ENCODE data around the gene POU2F1.

Gene POU2F1

GRCh38 chr1:167442142-167442848 lies 221.6 kb downstream of the POU2F1 start:
- Histone ChIP-seq H2BK12ac (ENCODE audit: low read length in 2 of 2) (no peak overlapping the region), H3K9ac (ENCODE audit: low read length) (no peak overlapping the region), H3K4me2 (ENCODE audit: low read length, poor library complexity, severe bottlenecking) (no peak overlapping the region), H3K4ac (ENCODE audit: low read depth in 1 of 2, low read length in 2 of 2) (no peak overlapping the region), H3K9me3 (ENCODE audit: control insufficient read depth, low read length) (no peaks in the 10 kb centered on the region), H3K27me3 (ENCODE audit: control insufficient read depth in 1 of 2, insufficient read depth in 1 of 2, low read length in 2 of 2) (peaks cover 37 to 61% of the 10 kb centered on the region in 2 experiments), H2BK5ac (ENCODE audit: low read depth, low read length, poor library complexity, severe bottlenecking) (no peak overlapping the region), H3K36me3 (ENCODE audit: control insufficient read depth in 1 of 2, insufficient read depth in 2 of 2, low read depth in 1 of 2, low read length in 2 of 2) (no peaks in the 10 kb centered on the region), H3K4me1 (ENCODE audit: control insufficient read depth, insufficient read depth, low read depth, low read length) (peaks cover 8% of the 10 kb centered on the region), H3K14ac (ENCODE audit: low read length in 2 of 2) (no peak overlapping the region), H3K18ac (ENCODE audit: low read depth in 1 of 2, low read length in 2 of 2) (no peak overlapping the region), H3K27ac (ENCODE audit: low read length, poor library complexity, severe bottlenecking) (no peak overlapping the region), H3K23ac (ENCODE audit: low read length in 2 of 2) (no peak overlapping the region), H2AFZ (ENCODE audit: low read depth, low read length) (no peak overlapping the region), H4K8ac (ENCODE audit: low read length) (no peak overlapping the region), H2BK120ac (ENCODE audit: low read depth, low read length) (no peak overlapping the region), H4K91ac (ENCODE audit: low read length) (no peak overlapping the region), H2BK15ac (ENCODE audit: low read depth, poor library complexity, severe bottlenecking) (no peak overlapping the region), H2AK5ac (ENCODE audit: low read length, severe bottlenecking) (no peak overlapping the region), H3K4me3 (ENCODE audit: insufficient read depth in 1 of 2, low read depth in 1 of 2, low read length in 2 of 2) (no peak overlapping the region), H3K79me1 (replicated peaks; ENCODE audit: low read length, poor library complexity, severe bottlenecking) (no peaks in the 10 kb centered on the region)
- DNase-seq, result peak; percentile 75
- WGBS, result 59% methylated on average over 10 of the region's 12 CpGs

- Histone ChIP-seq H3K18ac (ENCODE audit: low read depth in 1 of 2, low read length in 2 of 2) (no peak overlapping the region), H2BK15ac (ENCODE audit: low read depth, poor library complexity, severe bottlenecking) (no peak overlapping the region), H3K9ac (ENCODE audit: low read length) (no peak overlapping the region), H3K4me2 (ENCODE audit: low read length, poor library complexity, severe bottlenecking) (no peak overlapping the region), H3K9me3 (ENCODE audit: control insufficient read depth, low read length) (no peaks in the 10 kb centered on the region), H2AK5ac (ENCODE audit: low read length, severe bottlenecking) (no peak overlapping the region), H2BK120ac (ENCODE audit: low read depth, low read length) (no peak overlapping the region), H4K91ac (ENCODE audit: low read length) (no peak overlapping the region), H2BK5ac (ENCODE audit: low read depth, low read length, poor library complexity, severe bottlenecking) (no peak overlapping the region), H3K27me3 (ENCODE audit: control insufficient read depth in 1 of 2, insufficient read depth in 1 of 2, low read length in 2 of 2) (peaks cover 38 to 56% of the 10 kb centered on the region in 2 experiments), H2BK12ac (ENCODE audit: low read length in 2 of 2) (no peak overlapping the region), H2AFZ (ENCODE audit: low read depth, low read length) (no peak overlapping the region), H3K36me3 (ENCODE audit: control insufficient read depth in 1 of 2, insufficient read depth in 2 of 2, low read depth in 1 of 2, low read length in 2 of 2) (no peaks in the 10 kb centered on the region), H3K4me1 (ENCODE audit: control insufficient read depth, insufficient read depth, low read depth, low read length) (peaks cover 8% of the 10 kb centered on the region), H3K23ac (ENCODE audit: low read length in 2 of 2) (no peak overlapping the region), H3K4me3 (ENCODE audit: insufficient read depth in 1 of 2, low read depth in 1 of 2, low read length in 2 of 2) (no peak overlapping the region), H3K14ac (ENCODE audit: low read length in 2 of 2) (no peak overlapping the region), H4K8ac (ENCODE audit: low read length) (no peak overlapping the region), H3K4ac (ENCODE audit: low read depth in 1 of 2, low read length in 2 of 2) (no peak overlapping the region), H3K27ac (ENCODE audit: low read length, poor library complexity, severe bottlenecking) (no peak overlapping the region), H3K79me1 (replicated peaks; ENCODE audit: low read length, poor library complexity, severe bottlenecking) (no peaks in the 10 kb centered on the region)
- DNase-seq, result no peak
- 83% methylated on average over 9 of the region's 9 CpGs for WGBS
Measured at GRCh38 chr1:167442854-167443565, 222.3 kb downstream of the POU2F1 start.

GRCh38 chr1:167443757-167444156 lies 223.1 kb downstream of the POU2F1 start:
- DNase-seq, result no peak
- no peak overlapping the region for H2BK120ac ChIP-seq (ENCODE audit: low read depth, low read length)
- no peak overlapping the region for H3K9ac ChIP-seq (ENCODE audit: low read length)
- H3K23ac ChIP-seq (ENCODE audit: low read length in 2 of 2), result no peak overlapping the region
- H2AK5ac ChIP-seq (ENCODE audit: low read length, severe bottlenecking), result no peak overlapping the region
- WGBS, result 80% methylated on average over 5 of the region's 5 CpGs
- no peak overlapping the region for H3K14ac ChIP-seq (ENCODE audit: low read length in 2 of 2)
- no peak overlapping the region for H3K18ac ChIP-seq (ENCODE audit: low read depth in 1 of 2, low read length in 2 of 2)
- H3K27ac ChIP-seq (ENCODE audit: low read length, poor library complexity, severe bottlenecking), result no peak overlapping the region
- no peaks in the 10 kb centered on the region for H3K36me3 ChIP-seq (ENCODE audit: control insufficient read depth in 1 of 2, insufficient read depth in 2 of 2, low read depth in 1 of 2, low read length in 2 of 2)
- H2AFZ ChIP-seq (ENCODE audit: low read depth, low read length), result no peak overlapping the region
- no peak overlapping the region for H3K4me2 ChIP-seq (ENCODE audit: low read length, poor library complexity, severe bottlenecking)
- no peak overlapping the region for H4K91ac ChIP-seq (ENCODE audit: low read length)
- no peak overlapping the region for H2BK5ac ChIP-seq (ENCODE audit: low read depth, low read length, poor library complexity, severe bottlenecking)
- H3K79me1 ChIP-seq (replicated peaks; ENCODE audit: low read length, poor library complexity, severe bottlenecking), result no peaks in the 10 kb centered on the region
- no peaks in the 10 kb centered on the region for H3K9me3 ChIP-seq (ENCODE audit: control insufficient read depth, low read length)
- no peak overlapping the region for H3K4me3 ChIP-seq (ENCODE audit: insufficient read depth in 1 of 2, low read depth in 1 of 2, low read length in 2 of 2)
- H4K8ac ChIP-seq (ENCODE audit: low read length), result no peak overlapping the region
- H2BK15ac ChIP-seq (ENCODE audit: low read depth, poor library complexity, severe bottlenecking), result no peak overlapping the region
- H2BK12ac ChIP-seq (ENCODE audit: low read length in 2 of 2), result no peak overlapping the region
- H3K4me1 ChIP-seq (ENCODE audit: control insufficient read depth, insufficient read depth, low read depth, low read length), result peaks cover 8% of the 10 kb centered on the region
- H3K4ac ChIP-seq (ENCODE audit: low read depth in 1 of 2, low read length in 2 of 2), result no peak overlapping the region
- peaks cover 31 to 48% of the 10 kb centered on the region in 2 experiments for H3K27me3 ChIP-seq (ENCODE audit: control insufficient read depth in 1 of 2, insufficient read depth in 1 of 2, low read length in 2 of 2)

DNA sequence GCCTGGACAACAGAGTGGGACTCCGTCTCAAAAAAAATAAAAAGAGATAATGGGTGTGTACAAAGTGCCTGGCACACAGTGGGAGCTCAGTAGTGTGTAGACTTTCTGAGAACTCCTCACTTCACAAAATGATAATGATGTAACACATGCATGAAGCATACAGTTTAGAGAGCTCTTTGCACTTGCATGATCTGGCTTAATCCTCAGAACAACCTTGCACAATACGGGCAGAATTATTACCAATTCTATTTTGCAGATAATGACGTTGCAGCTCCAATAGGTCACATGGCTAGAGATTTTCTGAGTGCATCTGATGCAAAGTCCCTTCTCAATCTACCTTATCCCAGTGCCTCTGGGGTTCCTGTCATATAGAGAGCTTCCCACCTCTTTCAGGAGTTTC lies 226.3 kb downstream of the POU2F1 start:
- Histone ChIP-seq H3K27me3 (ENCODE audit: control insufficient read depth in 1 of 2, insufficient read depth in 1 of 2, low read length in 2 of 2) (peaks cover 11 to 23% of the 10 kb centered on the region in 2 experiments), H3K27ac (ENCODE audit: low read length, poor library complexity, severe bottlenecking) (no peak overlapping the region), H3K14ac (ENCODE audit: low read length in 2 of 2) (no peak overlapping the region), H2BK15ac (ENCODE audit: low read depth, poor library complexity, severe bottlenecking) (no peak overlapping the region), H3K4me1 (ENCODE audit: control insufficient read depth, insufficient read depth, low read depth, low read length) (no peaks in the 10 kb centered on the region), H3K23ac (ENCODE audit: low read length in 2 of 2) (no peak overlapping the region), H3K18ac (ENCODE audit: low read depth in 1 of 2, low read length in 2 of 2) (no peak overlapping the region), H4K8ac (ENCODE audit: low read length) (no peak overlapping the region), H2BK120ac (ENCODE audit: low read depth, low read length) (no peak overlapping the region), H3K36me3 (ENCODE audit: control insufficient read depth in 1 of 2, insufficient read depth in 2 of 2, low read depth in 1 of 2, low read length in 2 of 2) (no peaks in the 10 kb centered on the region), H4K91ac (ENCODE audit: low read length) (no peak overlapping the region), H3K4me3 (ENCODE audit: insufficient read depth in 1 of 2, low read depth in 1 of 2, low read length in 2 of 2) (no peak overlapping the region), H2AK5ac (ENCODE audit: low read length, severe bottlenecking) (no peak overlapping the region), H2AFZ (ENCODE audit: low read depth, low read length) (no peak overlapping the region), H3K4ac (ENCODE audit: low read depth in 1 of 2, low read length in 2 of 2) (no peak overlapping the region), H3K9ac (ENCODE audit: low read length) (no peak overlapping the region), H3K79me1 (replicated peaks; ENCODE audit: low read length, poor library complexity, severe bottlenecking) (no peaks in the 10 kb centered on the region), H2BK5ac (ENCODE audit: low read depth, low read length, poor library complexity, severe bottlenecking) (no peak overlapping the region), H2BK12ac (ENCODE audit: low read length in 2 of 2) (no peak overlapping the region), H3K4me2 (ENCODE audit: low read length, poor library complexity, severe bottlenecking) (no peak overlapping the region), H3K9me3 (ENCODE audit: control insufficient read depth, low read length) (no peaks in the 10 kb centered on the region)
- 99% methylated on average over 3 of the region's 3 CpGs for WGBS
- DNase-seq, result no peak

Measured in mesenchymal stem cell (in vitro differentiated cells and primary cell).